Activated T-helper 9 cell treated with anti-CD3 and anti-CD28 coated beads, Interleukin-2, amount 50 U/mL, for 16 hours (primary cell): ENCODE data around the gene FOXL2NB.

ENCODE experiments used
- DNase-seq: peaks from one replicate; pipeline ENCODE4 v3.0.0-alpha.2; 2020; ENCODE audit warnings: low read depth

The FOXL2NB gene

GRCh38 chr3:138945709-138946662 is 1.0 kb upstream of the FOXL2NB start:
- no peak for DNase-seq

- DNase-seq: no peak
Measured at GRCh38 chr3:138947495-138948121, 591 bp downstream of the FOXL2NB start.

GRCh38 chr3:138948371-138949001 is 1.5 kb downstream of the FOXL2NB start:
- DNase-seq: no peak

- DNase-seq: no peak
Measured at GRCh38 chr3:138949002-138949418, 2.0 kb downstream of the FOXL2NB start.

GRCh38 chr3:138949445-138950005 is 2.5 kb downstream of the FOXL2NB start:
- no peak for DNase-seq

GRCh38 chr3:138950006-138950644 is 3.1 kb downstream of the FOXL2NB start:
- no peak for DNase-seq

- no peak for DNase-seq
Measured at GRCh38 chr3:138950701-138951100, 3.7 kb downstream of the FOXL2NB start.

GRCh38 chr3:138960417-138960852 is 13.4 kb downstream of the FOXL2NB start:
- DNase-seq: no peak

GRCh38 chr3:138962854-138963560 is 16.0 kb downstream of the FOXL2NB start:
- DNase-seq: no peak

- DNase-seq: no peak
Measured at GRCh38 chr3:138964264-138964663, 17.2 kb downstream of the FOXL2NB start.

- DNase-seq: no peak
Measured at GRCh38 chr3:138964923-138965322, 17.9 kb downstream of the FOXL2NB start.

GRCh38 chr3:138971766-138972320 is 24.8 kb downstream of the FOXL2NB start:
- DNase-seq: no peak

GRCh38 chr3:138972941-138973340 is 25.9 kb downstream of the FOXL2NB start:
- no peak for DNase-seq

GRCh38 chr3:138974462-138974861 is 27.4 kb downstream of the FOXL2NB start:
- DNase-seq: no peak

GRCh38 chr3:138975351-138975750 is 28.3 kb downstream of the FOXL2NB start:
- DNase-seq: no peak

GRCh38 chr3:138976047-138976446 is 29.0 kb downstream of the FOXL2NB start:
- DNase-seq: no peak

GRCh38 chr3:138984816-138985215 is 37.8 kb downstream of the FOXL2NB start:
- no peak for DNase-seq

GRCh38 chr3:138985932-138986331 is 38.9 kb downstream of the FOXL2NB start:
- no peak for DNase-seq

GRCh38 chr3:138987181-138987580 is 40.2 kb downstream of the FOXL2NB start:
- no peak for DNase-seq

GRCh38 chr3:138995706-138996105 is 48.7 kb downstream of the FOXL2NB start:
- no peak for DNase-seq
